ENCODE results near the gene MEF2C. TPM values are rescaled to one million over a fixed set of nuclear protein-coding genes. Genes with fewer than 3 reads are reported as not detected.

Gene MEF2C
- polyA plus RNA-seq, 1 donor, result 1,127 TPM

DNA sequence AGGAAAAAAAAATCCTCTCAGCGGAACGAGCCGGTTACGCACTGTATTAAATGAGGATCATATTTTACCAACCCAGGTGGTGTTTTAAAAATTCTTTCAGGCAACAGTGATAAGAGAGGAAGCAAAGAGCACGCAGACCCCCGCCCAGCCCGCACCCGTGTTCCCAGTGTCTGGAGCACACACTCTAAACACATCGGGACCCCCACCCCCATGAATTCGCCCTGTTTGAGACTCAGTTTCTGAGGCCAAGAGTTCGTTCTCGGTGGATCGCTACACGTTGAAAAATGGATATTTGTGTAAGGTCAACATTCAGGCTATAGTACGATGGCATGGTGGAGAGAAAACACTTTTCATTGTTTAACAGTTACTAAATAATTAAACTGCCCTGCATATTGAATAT lies 196.3 kb downstream of the MEF2C start:
- DNase-seq, result no peak

DNA sequence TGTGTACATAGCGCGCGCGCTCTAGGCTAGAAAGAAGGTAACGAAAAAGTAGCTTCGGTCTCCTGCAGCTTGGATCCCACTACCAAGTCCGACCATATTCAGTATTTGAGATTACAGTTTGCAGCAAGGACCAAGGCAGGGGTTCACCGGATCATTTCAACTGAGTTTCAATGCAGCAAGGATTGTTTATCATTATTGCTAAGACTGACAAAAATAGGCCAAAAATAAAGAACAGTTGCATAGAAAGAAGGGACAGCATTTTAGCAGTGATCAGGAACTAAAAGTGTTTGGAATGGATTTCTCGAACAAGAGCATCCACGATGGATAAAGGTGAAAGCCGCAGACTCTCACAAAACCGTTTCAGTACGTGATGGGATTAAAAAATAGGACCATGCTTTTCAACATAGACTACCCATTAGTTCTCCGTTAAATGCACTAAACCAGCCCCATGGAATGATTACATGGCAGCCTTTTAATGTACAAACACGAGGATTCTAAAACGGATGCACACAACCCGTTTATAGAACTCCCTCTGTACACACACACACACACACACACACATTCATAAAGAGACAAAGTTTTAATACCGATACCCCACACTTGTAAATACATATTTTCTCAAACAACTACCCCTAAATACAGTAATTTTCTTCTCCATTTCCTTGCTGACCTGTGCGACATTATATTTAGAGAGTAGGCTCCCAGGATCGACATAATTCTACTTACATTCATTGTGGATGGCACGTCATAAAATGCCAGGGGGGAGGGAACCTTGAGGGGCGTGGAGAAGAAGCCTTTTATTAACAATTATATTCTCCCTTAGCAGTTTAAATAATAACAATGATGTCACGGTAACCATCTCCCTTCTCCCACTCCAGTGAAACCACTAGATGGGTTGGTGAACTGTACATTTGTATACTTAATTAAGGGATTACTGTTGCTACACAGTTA lies 197.1 kb downstream of the MEF2C start:
- DNase-seq, result no peak

DNA sequence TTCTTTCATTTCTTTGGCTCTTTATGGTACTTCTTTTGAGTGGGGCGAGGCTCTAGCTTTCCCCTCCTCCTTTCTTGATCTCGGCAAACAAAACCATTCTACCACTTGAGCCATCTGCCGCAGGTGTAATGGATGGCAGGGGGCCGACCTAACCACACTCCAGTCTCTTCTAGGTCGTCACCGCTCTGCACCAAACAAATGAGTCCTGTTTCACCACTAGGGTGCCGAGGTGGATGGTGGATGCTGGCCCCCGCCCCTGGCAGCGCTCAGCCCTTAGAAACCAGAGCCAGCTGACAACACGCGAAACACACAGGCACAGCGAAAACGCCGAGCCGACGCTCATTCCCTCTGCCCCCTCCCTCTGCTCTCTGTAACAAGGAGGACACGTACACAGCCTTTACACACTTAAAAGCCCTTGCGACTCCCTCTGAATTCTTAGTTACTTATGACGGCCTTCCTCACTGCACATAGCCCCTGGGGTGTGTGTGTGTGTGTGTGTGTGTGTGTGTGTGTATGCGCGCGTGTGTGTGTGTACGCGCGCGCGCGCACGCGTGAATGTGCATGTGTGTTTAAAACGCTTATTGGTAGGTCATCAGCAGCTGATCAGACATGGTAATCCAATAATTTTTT lies 199.4 kb downstream of the MEF2C start:
- DNase-seq, result no peak

DNA sequence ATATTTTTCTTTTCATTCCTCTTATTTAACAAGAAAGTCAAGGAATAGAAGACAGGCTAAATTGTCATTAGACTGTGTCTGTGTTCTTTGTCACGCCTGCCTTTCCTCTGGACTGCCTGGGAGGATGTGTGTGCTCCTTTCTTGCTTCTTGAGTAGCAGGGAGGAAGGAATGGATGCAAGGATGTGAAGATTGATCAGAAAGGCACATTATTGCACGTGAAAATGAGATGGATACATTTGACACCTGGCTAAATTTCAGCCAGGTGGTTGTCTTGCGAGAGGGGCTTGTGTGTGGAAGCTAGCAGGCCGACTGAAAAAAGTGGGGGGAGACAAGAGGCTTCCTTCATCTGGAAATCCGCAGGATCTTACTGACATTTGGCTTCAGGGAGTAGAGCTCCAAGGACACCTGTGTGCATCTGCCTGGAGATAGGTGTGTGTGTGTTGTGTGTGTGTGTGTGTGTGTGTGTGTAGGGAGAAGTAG lies 200.1 kb downstream of the MEF2C start:
- DNase-seq, result no peak

DNA sequence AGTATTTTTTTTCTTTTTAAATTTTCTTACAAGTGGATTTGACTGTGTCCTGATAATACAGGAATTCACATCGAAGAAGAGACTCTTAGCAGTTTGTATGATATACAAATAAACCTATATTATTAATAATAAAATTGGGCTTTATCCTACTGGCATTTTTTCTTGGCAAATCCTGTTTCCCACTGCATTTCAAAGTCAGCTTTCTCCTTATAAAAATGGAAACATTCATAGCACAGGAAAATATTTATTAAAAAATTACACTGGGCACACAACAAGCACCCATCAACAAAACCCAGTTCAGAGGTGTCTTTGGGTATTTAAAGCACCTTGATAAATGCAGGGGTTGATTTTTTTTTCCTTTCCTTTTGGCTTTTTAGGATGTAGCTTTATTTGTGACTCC lies 200.9 kb downstream of the MEF2C start:
- no peak for DNase-seq

DNA sequence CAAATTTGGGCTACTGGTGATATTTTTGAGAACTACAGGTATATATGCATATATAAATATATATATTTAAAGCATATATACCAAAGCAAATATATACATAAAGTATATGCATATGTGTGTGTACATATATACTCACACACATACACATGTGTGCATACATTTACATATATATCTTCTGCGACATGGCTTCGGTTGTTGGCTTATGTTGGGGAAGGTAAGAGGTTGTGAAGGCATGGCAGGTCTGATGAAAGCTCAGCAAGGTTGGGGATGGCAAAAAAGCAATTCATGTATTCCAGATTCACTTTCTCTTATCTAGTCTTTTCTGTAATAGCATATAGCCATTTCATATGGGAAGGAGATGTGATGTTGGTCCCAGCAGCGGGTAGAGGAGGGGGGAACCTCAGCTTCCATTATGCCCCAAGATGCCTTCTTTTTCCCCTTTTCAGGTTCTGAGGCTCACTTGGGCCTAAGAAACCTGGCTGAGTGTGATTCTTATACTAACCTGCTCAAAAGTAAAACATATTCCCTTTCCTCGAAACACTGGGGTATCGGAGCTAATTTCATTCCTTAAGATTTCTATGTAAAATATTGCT lies 201.7 kb downstream of the MEF2C start:
- no peak for DNase-seq

DNA sequence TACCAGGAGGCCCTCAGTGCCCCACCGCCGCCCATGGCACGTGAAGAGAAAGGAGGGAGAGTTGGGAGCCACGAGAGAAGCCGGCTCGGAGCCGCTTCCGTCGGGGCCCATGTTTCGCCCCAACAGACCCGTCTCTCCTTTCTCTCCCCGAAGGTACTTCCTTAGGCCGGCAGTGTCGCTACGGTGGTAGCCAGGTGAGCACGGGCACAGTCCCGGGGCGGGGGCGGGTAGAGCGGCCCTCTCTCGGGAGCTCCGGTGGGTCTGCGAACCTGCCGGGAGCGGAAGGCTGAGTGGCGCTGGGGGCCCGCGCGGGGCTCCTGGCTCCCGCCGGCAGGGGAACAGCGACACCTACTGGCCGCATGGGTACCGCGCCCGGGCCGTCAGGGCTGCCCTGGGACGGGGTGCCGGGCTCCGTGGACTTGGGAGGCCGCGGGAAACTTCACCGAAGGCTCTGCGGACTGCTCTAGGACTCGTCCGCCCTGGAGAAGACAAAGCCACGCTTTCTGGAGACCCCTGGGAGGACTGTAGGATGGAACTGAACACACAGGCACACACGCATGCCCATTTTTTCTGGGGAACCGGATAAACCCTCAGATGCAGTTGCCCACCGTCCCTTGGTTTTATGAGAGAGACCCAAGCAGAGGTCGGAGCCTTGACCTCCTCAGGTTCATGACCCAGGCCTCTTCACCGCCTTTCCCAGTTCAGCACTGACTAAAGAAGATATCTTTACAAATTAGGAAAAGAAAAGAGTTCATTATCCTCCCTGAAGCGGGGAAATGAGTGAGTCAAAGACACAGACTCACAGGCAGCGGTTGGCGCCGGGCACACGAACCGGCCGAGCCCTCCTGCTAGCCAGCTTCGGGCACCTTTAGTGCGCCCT lies 202.5 kb downstream of the MEF2C start:
- no peak for DNase-seq

DNA sequence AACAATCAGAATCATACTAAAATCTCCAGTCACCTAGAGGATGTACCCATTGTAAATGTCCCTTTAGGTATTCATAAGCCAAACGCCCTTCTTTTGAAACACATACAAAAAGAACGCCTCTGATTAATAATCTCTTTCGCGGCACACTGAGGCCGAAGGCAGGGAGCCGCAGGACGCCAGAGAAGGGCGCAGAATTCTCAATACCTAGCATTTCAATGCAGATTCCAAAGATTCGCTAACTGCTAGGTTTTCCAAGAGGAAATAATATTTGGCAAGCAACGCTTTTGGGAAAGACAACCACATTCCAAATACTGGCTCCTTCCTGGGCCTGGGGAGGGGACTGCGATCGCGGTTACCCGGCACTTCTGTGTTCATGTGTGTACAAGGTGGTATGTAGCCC lies 203.3 kb downstream of the MEF2C start:
- no peak for DNase-seq

DNA sequence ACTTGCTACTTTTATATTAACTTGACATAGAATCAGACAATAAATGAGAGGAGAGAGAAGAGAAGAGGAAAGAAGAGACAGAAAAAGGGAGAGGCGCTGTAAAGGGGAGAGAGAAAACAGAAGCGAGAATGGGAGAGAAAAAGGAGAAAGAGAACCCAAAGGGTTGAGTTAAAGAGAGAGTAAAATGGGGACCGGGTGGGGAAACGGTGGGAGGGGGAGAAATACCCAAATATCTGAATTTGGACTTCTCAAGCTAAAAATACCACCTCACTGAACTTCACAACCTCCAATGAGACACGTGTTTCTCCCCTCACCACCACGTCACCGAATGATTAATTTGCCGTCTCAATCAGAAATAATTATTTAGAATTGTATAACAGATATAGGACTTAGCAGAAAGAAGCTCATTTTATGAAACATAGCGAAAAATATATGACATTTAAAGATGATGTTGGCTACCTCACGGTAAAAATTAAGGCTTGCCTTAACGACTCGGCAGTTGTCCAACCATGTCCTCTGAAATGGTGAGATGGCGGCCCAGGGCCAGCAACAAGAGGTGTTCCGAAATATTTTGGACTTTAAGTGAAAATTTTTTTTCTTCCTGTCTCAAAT lies 204.1 kb downstream of the MEF2C start:
- no peak for DNase-seq

DNA sequence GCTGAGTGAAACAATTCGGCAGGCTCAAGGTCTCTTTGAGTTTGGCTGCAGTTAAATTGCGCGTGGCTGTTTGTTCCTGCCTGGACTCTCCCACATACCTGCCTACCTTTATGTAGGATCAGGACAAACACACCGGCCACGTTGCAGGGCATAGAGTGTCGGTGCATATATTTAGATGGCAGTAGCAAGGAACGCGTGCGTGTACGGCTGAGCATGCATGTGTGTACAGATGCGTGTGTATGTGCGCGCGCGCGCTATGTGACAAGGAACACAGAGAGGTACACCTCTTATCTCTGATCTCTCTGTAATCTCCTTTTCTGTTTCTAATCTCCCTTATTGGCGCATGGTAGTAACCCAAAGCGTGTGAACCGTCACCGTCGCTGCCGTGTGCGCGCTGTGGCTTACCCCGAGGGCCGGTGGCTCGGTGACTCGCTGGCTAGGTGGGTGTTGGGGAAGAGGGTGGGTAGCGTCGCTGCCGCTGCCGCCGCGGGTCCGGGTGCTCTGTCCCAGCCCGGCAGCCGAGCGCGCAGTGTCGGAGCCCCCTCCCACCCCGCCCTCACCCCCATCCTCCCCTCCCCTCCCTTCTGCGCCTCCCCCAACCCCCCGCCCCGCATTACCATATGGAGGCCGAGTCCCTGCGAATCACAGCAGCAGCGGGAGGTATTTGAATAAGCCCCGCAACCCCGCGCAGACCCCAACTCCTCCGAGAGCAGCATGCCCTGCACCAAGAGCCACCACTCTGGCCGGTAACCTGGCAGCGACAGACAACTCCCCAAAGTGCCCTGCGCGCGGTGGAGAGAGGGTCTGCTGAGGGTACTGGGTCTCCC lies 204.8 kb downstream of the MEF2C start:
- no peak for DNase-seq

DNA sequence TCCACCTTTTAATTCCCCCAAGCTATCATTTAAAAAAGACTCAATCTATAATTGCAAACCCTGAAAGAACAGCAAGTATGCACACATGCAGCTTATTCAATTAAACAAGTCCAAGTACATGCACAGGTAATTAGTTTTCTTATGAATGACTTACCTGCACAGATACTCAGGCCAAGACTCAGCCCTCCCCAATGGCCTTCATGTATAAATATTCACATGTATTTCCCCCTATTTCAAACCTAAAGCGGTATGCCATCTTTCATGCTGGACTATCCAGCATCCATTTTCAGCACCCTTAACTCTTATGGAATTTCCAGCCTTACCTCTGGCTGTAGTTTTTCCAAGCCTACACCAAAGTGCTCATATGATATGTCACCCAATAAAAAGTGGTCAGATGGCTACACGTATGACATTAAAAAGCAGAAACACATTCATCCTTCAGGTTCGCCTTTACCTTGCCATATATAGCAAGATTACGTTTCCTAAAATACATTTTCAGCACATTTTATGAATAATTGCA lies 205.5 kb downstream of the MEF2C start:
- DNase-seq, result no peak

DNA sequence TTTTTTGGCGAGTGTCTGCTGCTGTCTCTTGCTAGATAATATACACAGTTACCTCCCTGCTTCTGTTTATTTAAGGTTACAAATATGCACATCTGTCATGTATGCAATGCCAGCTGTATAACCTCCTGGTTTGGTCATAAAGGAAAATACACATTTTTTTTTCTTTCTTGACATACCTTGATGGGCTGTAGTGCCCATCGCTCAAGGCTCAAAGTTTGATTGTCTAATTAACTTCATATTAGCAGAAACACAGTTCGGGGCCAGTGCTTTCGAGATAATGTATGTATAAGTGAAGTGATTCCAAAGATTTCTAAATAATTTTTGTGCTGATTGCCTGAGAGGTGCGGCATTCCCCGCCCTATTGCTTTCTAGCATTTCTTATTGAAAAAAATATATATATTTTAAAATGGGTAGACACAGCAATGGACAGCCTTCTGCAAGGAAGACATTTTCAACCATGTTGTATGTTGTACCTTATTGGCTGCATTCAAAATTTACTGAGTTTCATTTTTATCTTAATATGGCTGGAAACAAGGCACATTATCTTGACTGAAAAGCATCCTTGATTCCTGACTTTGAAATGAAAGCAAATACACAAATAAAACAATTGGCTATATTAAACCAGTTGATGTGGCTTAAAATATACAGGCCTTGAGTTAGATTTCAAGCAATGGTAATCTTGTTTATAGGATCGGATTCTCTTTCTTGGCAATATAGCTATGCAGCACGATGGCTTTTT lies 206.2 kb downstream of the MEF2C start:
- no peak for DNase-seq

DNA sequence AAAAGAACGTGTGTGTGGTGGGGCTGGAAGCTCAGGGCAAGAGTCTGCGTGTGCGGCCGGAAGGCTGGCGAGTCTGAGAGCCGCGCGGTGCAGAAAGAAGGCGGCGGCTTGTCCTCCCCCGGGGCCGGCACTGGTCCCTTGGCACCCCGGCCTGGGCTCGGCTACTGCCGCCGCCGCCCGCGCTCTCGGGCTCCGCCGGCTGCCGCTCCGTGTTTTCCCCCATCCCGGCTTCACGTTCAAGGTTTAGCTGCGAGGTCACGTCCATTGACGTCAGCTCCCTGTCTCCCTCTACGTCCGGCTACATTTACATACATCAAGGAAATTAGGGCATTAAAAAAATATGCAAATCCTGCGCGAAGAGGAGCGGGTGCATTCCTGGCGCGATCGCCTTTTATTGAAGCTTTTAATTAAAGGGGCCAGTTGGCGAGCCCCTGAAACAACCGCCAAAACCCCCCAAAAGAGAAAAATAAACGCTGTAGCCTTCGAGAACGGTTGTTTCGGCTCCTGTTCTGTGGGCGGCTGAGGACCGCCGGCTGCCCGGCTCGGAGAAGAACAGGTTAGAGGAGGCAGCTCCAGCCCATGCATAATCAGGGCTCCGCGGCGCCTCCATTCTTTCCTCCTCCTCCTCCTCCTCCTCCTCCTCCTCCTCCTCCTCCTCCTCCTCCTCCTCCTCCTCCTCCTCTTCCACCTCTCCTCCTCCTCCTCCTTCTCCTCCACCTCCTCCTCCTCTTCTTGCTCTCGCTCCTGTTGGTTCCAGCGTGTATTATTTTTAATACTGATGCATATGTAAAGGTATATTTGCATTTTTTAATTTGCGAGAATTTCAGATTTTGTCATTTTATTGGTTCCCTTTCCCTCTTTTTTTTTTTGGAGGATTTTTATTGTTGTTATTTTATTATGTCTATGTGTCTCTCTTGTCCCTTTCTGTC lies 207.0 kb downstream of the MEF2C start:
- no peak for DNase-seq

DNA sequence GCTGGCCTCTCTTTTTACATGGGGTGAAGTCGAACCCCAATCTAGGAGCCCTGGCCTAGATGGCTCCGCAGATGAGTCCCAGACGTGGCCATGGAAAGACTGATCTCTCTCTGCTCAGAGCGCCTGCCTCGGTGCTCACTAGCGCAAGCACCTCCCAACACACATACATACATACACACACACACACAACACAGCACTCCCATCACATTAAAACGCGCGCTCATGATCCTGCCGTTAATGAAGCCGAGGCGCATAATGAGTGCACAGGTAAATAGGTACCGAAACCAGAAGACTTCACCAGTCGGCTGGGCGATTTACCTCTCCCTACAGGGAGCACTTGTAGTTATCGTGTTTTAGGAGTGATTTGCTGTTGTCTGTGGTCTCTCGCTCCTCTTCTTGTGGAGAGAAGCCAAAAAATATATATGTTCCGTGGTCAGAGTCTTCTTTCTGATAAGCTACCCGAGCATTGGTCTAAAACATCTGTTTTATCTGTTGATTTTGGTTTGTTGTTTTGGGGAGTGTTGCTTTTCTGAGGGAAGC lies 207.7 kb downstream of the MEF2C start:
- DNase-seq, result no peak

DNA sequence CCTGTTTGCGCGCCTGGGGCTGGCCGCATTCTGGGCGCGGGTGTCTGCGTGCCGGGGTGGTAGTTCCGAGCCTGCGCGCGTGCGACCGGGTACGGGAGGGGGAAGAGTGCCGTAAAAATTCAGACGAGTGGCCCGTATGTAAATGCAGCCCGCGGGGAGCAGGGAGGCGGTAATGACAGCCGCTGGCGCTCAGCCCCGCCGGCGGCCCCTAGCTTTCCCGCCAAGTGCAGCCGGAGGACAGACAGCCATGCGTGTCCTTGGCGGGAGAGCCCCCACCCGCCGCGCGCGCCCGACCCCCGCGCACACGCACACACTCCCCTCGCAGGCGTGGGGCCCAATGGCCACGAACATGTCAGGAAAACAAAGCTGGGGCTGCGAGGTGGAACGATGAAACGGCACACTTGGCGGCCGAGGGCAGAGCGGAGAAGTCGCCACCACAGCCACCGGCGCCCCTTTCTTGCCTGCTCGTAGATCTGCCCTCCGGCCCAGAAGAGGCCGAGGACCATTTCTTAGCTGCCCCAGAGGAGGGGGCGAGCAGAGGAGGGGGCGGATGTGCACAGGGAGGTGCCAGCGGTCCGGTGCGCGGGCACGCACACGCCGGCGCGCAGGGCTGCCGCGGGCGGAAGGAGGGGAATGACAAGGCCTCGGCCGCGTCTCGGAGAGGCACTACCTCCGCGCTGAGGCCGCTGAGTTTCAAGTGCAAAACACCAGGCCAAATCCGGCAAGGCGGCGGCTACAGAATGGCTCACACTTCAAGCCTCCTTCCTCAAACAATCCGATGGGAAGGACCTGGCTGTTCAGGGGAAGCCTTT lies 208.4 kb downstream of the MEF2C start:
- no peak for DNase-seq

DNA sequence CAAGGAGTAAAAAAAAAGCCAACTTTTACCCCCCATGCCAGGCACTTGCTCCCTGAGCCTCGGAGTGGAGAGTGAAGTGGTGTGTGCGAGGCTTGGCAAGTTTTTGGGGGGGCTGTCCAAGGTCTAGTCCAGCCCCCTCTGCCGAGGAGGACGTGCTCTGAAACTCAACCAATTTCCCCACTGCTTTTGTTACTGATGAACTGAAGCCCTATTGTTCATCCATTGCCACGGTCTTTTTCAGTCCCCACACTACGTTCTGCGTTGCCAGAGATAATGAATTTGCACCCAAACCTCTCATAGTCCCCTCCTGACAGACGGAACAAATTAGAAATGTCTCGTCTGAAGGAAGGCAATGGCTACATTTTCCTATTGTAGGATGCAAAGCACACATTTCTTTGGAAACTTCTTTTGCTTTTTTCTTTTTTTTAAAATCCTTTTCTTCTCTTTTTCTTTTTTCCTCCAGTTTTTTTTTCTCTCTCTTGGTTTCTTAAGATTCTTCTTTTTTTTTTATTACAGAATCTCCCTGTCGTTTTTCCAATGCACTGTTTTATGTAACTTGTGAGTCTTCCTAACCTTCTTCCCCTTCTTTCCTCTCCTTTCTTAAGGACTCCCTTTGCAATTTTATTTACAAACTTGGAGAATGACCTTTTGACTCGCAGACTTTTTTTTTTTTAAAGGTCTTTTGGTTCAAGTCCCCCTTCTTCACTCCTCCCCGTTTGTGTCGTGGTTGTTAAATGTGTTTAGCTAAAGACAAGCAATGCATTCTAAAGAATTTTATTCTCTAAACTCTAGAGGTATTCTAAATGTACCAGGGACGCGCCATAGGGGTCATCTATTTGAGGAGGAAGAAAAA lies 209.5 kb downstream of the MEF2C start:
- no peak for DNase-seq
